ENCODE measurements around the gene SUCLA2. TPM values are rescaled to one million over a fixed set of nuclear protein-coding genes. Genes with fewer than 3 reads are reported as not detected.

The SUCLA2 gene
- total and polyA plus RNA-seq, 9 of the 15 experiments (the other 6 are each of a cell fraction or from before 2014, with no cell fraction given) = 23.3 to 52.9 (median 35.8) TPM

- BruUV-seq (replicated peaks) = no TSS peak
- 5% methylated on average over 5 of the region's 5 CpGs for WGBS (ENCODE audit: insufficient coverage, low coverage, missing lambda C conversion rate)
- peak overlapping the region in 1 of 2 experiments; percentile 81; a peak in 1 of 4 replicates for H3K9ac ChIP-seq (ENCODE audit: insufficient read depth in 1 of 2, low read depth in 2 of 2, low read length in 2 of 2)
- peak overlapping the region; percentile 85 for H3K4me2 ChIP-seq (ENCODE audit: insufficient read depth, low read length)
- no peak for TF ChIP-seq NFIX (CRISPR knock-in tag; IDR thresholded peaks at IDR 0.05; ENCODE audit: low read depth)
- TF ChIP-seq NCOR1 (IDR thresholded peaks at IDR 0.05) = no peak
- TF ChIP-seq PBX2 (CRISPR knock-in tag; IDR thresholded peaks at IDR 0.05; ENCODE audit: low read depth) = no peak
- peak; percentile 28; the same call in 1 of the 2 replicates for TF ChIP-seq PBX2 (tag; conservative IDR thresholded peaks at IDR 0.05; ENCODE audit: low read depth)
- no peak for TF ChIP-seq CC2D1A (IDR thresholded peaks at IDR 0.05)
- FAIRE-seq (no peak), ATAC-seq (no peak), DNase-seq (ENCODE audit: extremely low read depth in 1 of 4, low spot score in 3 of 4) (no peak)
- H3K36me3 ChIP-seq (ENCODE audit: control insufficient read depth, insufficient read depth, low read length) = peaks cover 22% of the 10 kb centered on the region; the same call in 2 of the 3 replicates
- ChIA-PET POLR2A (no interaction called here), CTCF (ENCODE audit: low intra/inter-chr PET ratio) (interaction anchor here (1.1 kb wide), 1 partner anchor 15 kb away, joined by 3 read pairs; no protein-coding TSS in a partner anchor)
- H3K9me3 ChIP-seq (replicated peaks; ENCODE audit: control insufficient read depth, insufficient read depth, low read depth, low read length) = no peaks in the 10 kb centered on the region
- H4K20me1 ChIP-seq (replicated peaks; ENCODE audit: control insufficient read depth, insufficient read depth, low read length) = no peaks in the 10 kb centered on the region
- H3K4me3 ChIP-seq = peak overlapping the region; percentile 90
- H3K27me3 ChIP-seq (ENCODE audit: control insufficient read depth in 2 of 2, insufficient read depth in 2 of 2, low read length in 2 of 2) = no peaks in the 10 kb centered on the region
- H2AFZ ChIP-seq (ENCODE audit: low read depth, low read length) = no peak overlapping the region
- in situ Hi-C loops (cut with MboI) = no loop called here
- no peak overlapping the region; the same call in 2 of the 3 replicates for H3K27ac ChIP-seq (ENCODE audit: extremely low read depth, low read depth, low read length)
- H3K79me2 ChIP-seq (ENCODE audit: control insufficient read depth, insufficient read depth, low read length) = peaks cover 45% of the 10 kb centered on the region
- H3K9me1 ChIP-seq (ENCODE audit: control insufficient read depth, insufficient read depth, low read length) = no peaks in the 10 kb centered on the region
- peaks cover 2 to 13% of the 10 kb centered on the region in 2 experiments; a peak in 4 of 5 replicates for H3K4me1 ChIP-seq (replicated peaks in 1 of 2; ENCODE audit: control insufficient read depth in 2 of 2, insufficient read depth in 2 of 2, low read length in 2 of 2)
- intact Hi-C loops (cut with micrococcal nuclease) = no loop called here
Measured at GRCh38 chr13:47999973-48000372, 1.1 kb downstream of the SUCLA2 start.

Measured in K562 (cell line).